NCI-H2107 treated with DMSO at 0.1 percent for 48 hours (cell line): ENCODE measurements around the gene MEIOB.
A peak's percentile ranks its signal among the peaks of the same experiment; 100 is the strongest.

Experiments
- DNase-seq: peaks from one replicate; lab custom pipeline; 2025; ENCODE audit not compliant: unreplicated experiment; lab: John Stamatoyannopoulos, UW

MEIOB gene

GRCh38 chr16:1831186-1832075 lies 40.5 kb downstream of the MEIOB start:
- no peak for DNase-seq

GRCh38 chr16:1830213-1830612 lies 41.8 kb downstream of the MEIOB start:
- no peak for DNase-seq

GRCh38 chr16:1828645-1829410 lies 43.1 kb downstream of the MEIOB start:
- DNase-seq = no peak

- DNase-seq = peak; percentile 85
Measured at GRCh38 chr16:1826691-1827573, 45.0 kb downstream of the MEIOB start, which contains the start of the genes FAHD1 and HAGH. Gene FAHD1 (plus strand): TSS chr16:1827206. CDS start chr16:1827239, 33 bp downstream. Gene HAGH (minus strand): TSS chr16:1826825. CDS start chr16:1826787, 38 bp downstream.

- no peak for DNase-seq
Measured at GRCh38 chr16:1825864-1826690, 45.9 kb downstream of the MEIOB start.

- no peak for DNase-seq
Measured at GRCh38 chr16:1825381-1825863, 46.5 kb downstream of the MEIOB start.

GRCh38 chr16:1823821-1824220 lies 48.1 kb downstream of the MEIOB start:
- no peak for DNase-seq

GRCh38 chr16:1822801-1823200 lies 49.2 kb downstream of the MEIOB start:
- no peak for DNase-seq

- no peak for DNase-seq
Measured at GRCh38 chr16:1821861-1822611, 49.9 kb downstream of the MEIOB start.

GRCh38 chr16:1820946-1821290 lies 51.0 kb downstream of the MEIOB start:
- no peak for DNase-seq

GRCh38 chr16:1820096-1820945 lies 51.6 kb downstream of the MEIOB start:
- DNase-seq = no peak

GRCh38 chr16:1819611-1820010 lies 52.4 kb downstream of the MEIOB start:
- no peak for DNase-seq

- DNase-seq = no peak
Measured at GRCh38 chr16:1818873-1819525, 53.0 kb downstream of the MEIOB start.

- DNase-seq = no peak
Measured at GRCh38 chr16:1818204-1818872, 53.6 kb downstream of the MEIOB start.

GRCh38 chr16:1817716-1818115 lies 54.2 kb downstream of the MEIOB start:
- no peak for DNase-seq

GRCh38 chr16:1817276-1817589 lies 54.7 kb downstream of the MEIOB start:
- no peak for DNase-seq
